ENCODE results near the gene PDE7B.

GRCh38 chr6:136125585-136125984 lies 274.1 kb downstream of the PDE7B start:
- TF ChIP-seq CTCF (conservative IDR thresholded peaks at IDR 0.05) (no peak), ZFX (IDR thresholded peaks at IDR 0.05) (no peak)

Measured in C4-2B (cell line).